Thyroid gland (tissue), 4 donors: Measurements from ENCODE around the gene PLEKHM2. TPM values are rescaled to one million over a fixed set of nuclear protein-coding genes. Genes with fewer than 3 reads are reported as not detected.

Source experiments
- DNase-seq, 2 donors: peaks; one replicate each; pipeline ENCODE4 v3.0.0-alpha.2; 2019
- H3K27ac ChIP-seq, 3 donors: fragments of 200-600 bp; sonication (generic); 1 replicate in 2 of 3; 2 replicates in 1 of 3; pipeline ENCODE4 v1.5.1; 2016 to 2019; ENCODE audit warnings: mild to moderate bottlenecking in 1 of 3, moderate library complexity in 1 of 3
- H3K27me3 ChIP-seq: fragments of 200-600 bp; sonication (generic); one replicate; pipeline ENCODE4 v1.5.1; 2019
- H3K36me3 ChIP-seq, 2 donors: fragments of 200-600 bp; sonication (generic); one replicate each; pipeline ENCODE4 v1.5.1; 2016 to 2019
- H3K4me1 ChIP-seq, 2 donors: fragments of 200-600 bp; sonication (generic); one replicate each; pipeline ENCODE4 v1.5.1; 2017 to 2019
- H3K4me3 ChIP-seq, 3 donors: fragments of 200-600 bp; sonication (generic); replicated peaks in 1 of 3; 1 replicate in 2 of 3; 2 replicates in 1 of 3; pipeline ENCODE4 v1.5.1; 2016; ENCODE audit warnings: mild to moderate bottlenecking in 1 of 3
- H3K9me3 ChIP-seq: fragments of 200-600 bp; sonication (generic); one replicate; pipeline ENCODE4 v1.5.1; 2017
- POLR2A ChIP-seq, 2 donors: fragments of 450-650 bp; IDR thresholded peaks; one replicate each; pipeline ENCODE4 v1.6.1; 2017; ENCODE audit warnings: antibody characterized with exemption in 2 of 2, mild to moderate bottlenecking in 2 of 2, moderate library complexity in 1 of 2
- WGBS, 2 donors: methylation state at CpG; one replicate each; pipeline ENCODE4 v1.1.5; 2017; 5-methylcytosine and 5-hydroxymethylcytosine counted together
- intact Hi-C: fragments of 100-400 bp; cut with DNase I; formaldehyde crosslinking; loops from one replicate; pipeline ENCODE4 v1.15.1; 2023
- total RNA-seq, 4 donors: library from RNA; depleted of rRNA; stranded (reverse); fragments of >200 nt; gene quantifications; one replicate each; pipeline ENCODE4 v1.2.3, GENCODE V29; 2016
- TF ChIP-seq, protein P1 (sequence below), 6 experiments: fragments of 200-600 bp in 3 of 6; fragments of 450-650 bp in 3 of 6; sonication (generic) in 3 of 6; IDR thresholded peaks; one replicate each; pipeline ENCODE4 v1.5.1; 2016 to 2019; ENCODE audit warnings: antibody characterized with exemption in 6 of 6, mild to moderate bottlenecking in 2 of 6, inconsistent platforms in 1 of 6, moderate library complexity in 1 of 6

Gene PLEKHM2
- total RNA-seq, 4 donors from 2014 or later, result 38.3 to 48.4 (median 39.4) TPM

DNA sequence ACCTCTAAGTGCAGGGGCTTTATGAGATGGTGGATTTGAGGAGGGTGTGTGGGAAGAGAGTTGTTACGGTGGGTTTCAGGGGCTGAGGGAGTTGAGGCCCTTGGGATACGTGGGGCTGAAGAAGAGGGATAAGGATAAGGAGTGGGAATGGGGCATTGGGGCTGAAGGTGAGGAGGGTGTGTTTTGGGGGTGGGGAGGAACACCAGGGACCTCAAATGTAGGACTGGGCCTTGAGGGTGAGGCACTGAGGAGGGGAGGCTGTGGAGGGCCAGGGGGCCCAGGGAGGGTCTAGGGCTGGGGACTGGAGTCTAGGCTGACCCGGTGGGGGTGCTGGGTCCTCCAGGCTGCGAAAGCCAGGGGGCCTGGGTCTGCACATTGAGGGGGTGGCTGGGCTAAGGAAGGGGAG is 1.2 kb upstream of the PLEKHM2 start:
- H3K9me3 ChIP-seq, result no peaks in the 10 kb centered on the region
- intact Hi-C loops, result no loop called here
- TF ChIP-seq, protein P1, sequence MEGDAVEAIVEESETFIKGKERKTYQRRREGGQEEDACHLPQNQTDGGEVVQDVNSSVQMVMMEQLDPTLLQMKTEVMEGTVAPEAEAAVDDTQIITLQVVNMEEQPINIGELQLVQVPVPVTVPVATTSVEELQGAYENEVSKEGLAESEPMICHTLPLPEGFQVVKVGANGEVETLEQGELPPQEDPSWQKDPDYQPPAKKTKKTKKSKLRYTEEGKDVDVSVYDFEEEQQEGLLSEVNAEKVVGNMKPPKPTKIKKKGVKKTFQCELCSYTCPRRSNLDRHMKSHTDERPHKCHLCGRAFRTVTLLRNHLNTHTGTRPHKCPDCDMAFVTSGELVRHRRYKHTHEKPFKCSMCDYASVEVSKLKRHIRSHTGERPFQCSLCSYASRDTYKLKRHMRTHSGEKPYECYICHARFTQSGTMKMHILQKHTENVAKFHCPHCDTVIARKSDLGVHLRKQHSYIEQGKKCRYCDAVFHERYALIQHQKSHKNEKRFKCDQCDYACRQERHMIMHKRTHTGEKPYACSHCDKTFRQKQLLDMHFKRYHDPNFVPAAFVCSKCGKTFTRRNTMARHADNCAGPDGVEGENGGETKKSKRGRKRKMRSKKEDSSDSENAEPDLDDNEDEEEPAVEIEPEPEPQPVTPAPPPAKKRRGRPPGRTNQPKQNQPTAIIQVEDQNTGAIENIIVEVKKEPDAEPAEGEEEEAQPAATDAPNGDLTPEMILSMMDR (IDR thresholded peaks at IDR 0.05), result no peak
- TF ChIP-seq POLR2A (IDR thresholded peaks at IDR 0.05), result no peak
- 94 to 95% methylated on average over 4 of the region's 4 CpGs for WGBS, 2 donors
- H3K36me3 ChIP-seq, result no peaks in the 10 kb centered on the region
- H3K27me3 ChIP-seq, result no peaks in the 10 kb centered on the region
- H3K4me3 ChIP-seq, result no peak overlapping the region
- peaks cover 5 to 34% of the 10 kb centered on the region in 2 donors for H3K4me1 ChIP-seq
- DNase-seq, result no peak
- peak overlapping the region in 2 of 3 donors; percentile 94 to 95 for H3K27ac ChIP-seq

DNA sequence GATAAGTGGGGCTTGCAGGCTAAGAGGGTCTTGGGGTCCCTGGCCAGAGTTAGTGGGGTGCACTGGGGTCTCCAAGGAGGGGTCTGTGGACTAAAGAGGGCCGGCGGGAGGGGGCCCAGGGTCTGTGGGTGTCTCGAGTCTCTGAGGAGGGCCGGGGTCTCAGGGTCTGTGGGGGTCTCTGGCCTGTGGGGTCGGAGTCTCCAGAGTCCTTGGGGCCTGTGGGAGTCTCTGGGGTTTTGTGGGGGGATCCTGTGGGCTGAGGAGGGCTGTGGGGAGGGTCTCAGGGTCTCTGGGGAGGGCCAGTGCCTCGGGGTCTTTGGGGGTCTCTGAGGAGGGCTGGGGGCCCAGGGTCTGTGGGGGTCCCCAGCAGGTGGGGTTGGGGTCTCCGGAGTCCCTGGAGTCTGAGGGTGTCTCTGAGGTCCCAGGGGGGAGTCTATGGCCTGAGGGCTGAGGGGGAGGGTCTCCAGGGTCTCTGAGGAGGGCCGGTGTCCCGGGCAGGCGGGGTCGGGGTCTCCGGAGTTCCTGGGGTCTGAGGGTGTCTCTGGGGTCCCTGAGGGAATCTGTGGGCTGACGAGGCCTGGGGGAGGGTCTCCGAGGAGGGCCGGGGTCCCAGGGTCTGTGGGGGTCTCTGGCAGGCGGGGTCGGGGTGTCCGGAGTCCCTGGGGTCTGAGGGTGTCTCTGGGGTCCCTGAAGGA is 628 bp upstream of the PLEKHM2 start:
- Histone ChIP-seq H3K27ac (peak overlapping the region; percentile 91 to 95 (median 94)), H3K4me3 (peak overlapping the region; percentile 33 to 92 (median 72)), H3K4me1 (peaks cover 5 to 34% of the 10 kb centered on the region in 2 donors), H3K9me3 (no peaks in the 10 kb centered on the region), H3K27me3 (no peaks in the 10 kb centered on the region), H3K36me3 (no peaks in the 10 kb centered on the region)
- intact Hi-C loops, result no loop called here
- WGBS, 2 donors, result 39 to 85% methylated on average over 6 to 13 of the region's 18 CpGs
- DNase-seq, result no peak
- no peak for TF ChIP-seq POLR2A (IDR thresholded peaks at IDR 0.05)
- TF ChIP-seq, protein P1 (IDR thresholded peaks at IDR 0.05), result no peak

DNA sequence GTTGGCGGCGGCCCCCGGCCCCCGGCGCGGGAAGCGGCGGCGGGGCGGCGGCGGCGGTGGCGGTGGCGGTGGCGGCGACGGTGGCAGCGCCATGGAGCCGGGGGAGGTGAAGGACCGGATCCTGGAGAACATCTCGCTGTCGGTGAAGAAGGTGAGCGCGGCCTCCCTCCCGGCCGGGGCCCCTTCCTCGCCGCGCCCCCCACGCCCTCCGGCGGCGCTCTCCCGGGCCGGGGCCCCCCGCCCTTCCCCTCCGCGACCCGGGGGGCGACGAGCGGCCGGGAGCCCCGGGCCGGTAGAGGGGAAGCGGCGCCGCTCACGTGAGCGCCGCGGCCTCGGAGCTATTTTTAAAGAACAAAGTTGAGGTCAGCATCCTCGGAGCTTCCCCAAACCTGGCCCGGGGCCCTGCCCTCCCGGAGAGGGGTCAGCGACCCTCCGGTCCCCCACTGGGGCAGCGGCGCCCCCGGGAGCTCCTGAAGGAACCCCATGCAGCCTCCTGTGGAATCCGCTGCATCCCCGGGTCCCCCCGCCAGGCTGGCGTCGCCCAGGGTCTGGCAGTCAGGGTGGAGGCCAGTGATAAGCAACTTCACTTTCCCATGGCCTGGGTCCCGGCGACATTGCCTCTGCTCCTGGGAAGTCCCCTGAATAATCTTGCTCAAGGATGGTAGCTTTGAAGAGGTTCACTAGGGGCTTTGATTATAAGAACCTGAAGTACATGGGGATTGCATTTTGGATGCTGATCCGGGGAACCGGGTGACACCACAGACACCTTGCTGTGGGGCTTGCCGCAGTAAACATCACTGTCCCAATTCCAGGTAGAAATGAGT is 560 bp downstream of the PLEKHM2 start:
- Histone ChIP-seq H3K9me3 (no peaks in the 10 kb centered on the region), H3K36me3 (no peaks in the 10 kb centered on the region), H3K27ac (peak overlapping the region; percentile 86 to 95 (median 94)), H3K4me1 (peaks cover 5 to 34% of the 10 kb centered on the region in 2 donors), H3K27me3 (no peaks in the 10 kb centered on the region), H3K4me3 (peak overlapping the region; percentile 24 to 82 (median 74))
- WGBS, 2 donors, result 1 to 4% methylated on average over 3 to 10 of the region's 72 CpGs
- intact Hi-C loops, result no loop called here
- peak; percentile 39 for DNase-seq
- TF ChIP-seq, protein P1 (IDR thresholded peaks at IDR 0.05), result peak in 2 of 6 experiments; percentile 7 to 10
- no peak for TF ChIP-seq POLR2A (IDR thresholded peaks at IDR 0.05)

DNA sequence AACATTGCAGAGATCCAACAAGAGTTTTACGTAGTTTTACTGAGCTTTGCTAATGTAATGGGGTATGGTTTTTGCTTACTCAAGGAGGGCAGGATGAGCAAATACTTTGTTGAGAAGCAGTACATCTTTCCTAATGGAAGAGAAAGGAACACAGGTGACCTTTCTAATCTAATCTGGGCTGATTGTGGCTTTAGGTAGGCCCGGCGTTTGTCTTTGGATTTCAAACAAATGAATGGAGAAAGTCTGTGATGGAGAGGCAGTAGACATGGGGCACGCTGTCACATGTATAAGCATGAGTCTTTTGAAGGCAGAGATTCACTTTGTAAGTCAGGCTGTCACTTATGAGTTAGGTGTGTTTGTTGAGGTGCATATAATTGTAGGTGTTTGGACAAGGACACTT is 1.7 kb downstream of the PLEKHM2 start:
- peaks cover 5 to 26% of the 10 kb centered on the region in 2 donors for H3K4me1 ChIP-seq
- no peak overlapping the region for H3K4me3 ChIP-seq
- no peaks in the 10 kb centered on the region for H3K9me3 ChIP-seq
- 65 to 70% methylated on average over 4 of the region's 4 CpGs for WGBS, 2 donors
- intact Hi-C loops, result no loop called here
- no peaks in the 10 kb centered on the region for H3K36me3 ChIP-seq
- no peak for TF ChIP-seq POLR2A (IDR thresholded peaks at IDR 0.05)
- TF ChIP-seq, protein P1 (IDR thresholded peaks at IDR 0.05), result no peak
- peak overlapping the region in 2 of 3 donors; percentile 94 to 95 for H3K27ac ChIP-seq
- H3K27me3 ChIP-seq, result no peaks in the 10 kb centered on the region
- DNase-seq, result no peak

DNA sequence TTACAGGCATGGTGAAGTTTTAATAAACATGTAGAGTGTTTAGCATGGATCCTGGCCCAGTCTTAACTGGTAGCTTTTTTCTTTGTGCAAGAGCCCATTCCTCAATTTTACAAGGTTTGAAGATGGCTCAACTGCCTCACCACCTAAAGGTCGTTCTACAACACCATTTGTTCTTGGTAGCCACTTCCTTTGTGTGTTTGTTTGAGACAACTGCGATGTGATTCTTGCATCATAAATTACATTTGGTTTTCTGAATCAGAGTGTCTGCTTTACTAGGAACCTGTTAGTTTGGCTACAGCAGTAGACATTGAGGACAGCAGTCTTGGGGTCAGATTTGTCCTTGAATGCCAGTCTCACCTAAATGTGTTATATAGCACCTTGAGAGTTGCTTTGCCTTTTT is 3.3 kb downstream of the PLEKHM2 start:
- no peak overlapping the region for H3K27ac ChIP-seq
- no peak for TF ChIP-seq POLR2A (IDR thresholded peaks at IDR 0.05)
- TF ChIP-seq, protein P1 (IDR thresholded peaks at IDR 0.05), result no peak
- no peak overlapping the region for H3K4me3 ChIP-seq
- peaks cover 5 to 25% of the 10 kb centered on the region in 2 donors for H3K4me1 ChIP-seq
- intact Hi-C loops, result no loop called here
- H3K9me3 ChIP-seq, result no peaks in the 10 kb centered on the region
- H3K27me3 ChIP-seq, result no peaks in the 10 kb centered on the region
- H3K36me3 ChIP-seq, result no peaks in the 10 kb centered on the region
- WGBS, 2 donors, result 80 to 83% methylated on average over 2 of the region's 2 CpGs
- DNase-seq, result no peak
